Measurements from ENCODE around the gene ATP2B2.

The ATP2B2 gene

DNA sequence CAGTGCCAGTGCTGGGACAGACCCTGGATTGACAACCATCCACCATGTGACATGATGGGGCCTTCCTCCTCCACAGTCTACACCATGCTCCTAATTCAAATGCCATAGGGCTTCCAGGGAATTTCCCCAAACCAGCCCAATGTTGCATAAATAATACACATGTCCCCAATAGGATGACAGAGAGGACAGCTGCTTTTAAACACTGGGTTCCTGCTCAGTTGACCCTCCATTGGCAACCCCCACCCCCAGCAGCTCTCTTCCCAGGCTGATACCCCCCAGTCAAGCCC is 28.3 kb upstream of the ATP2B2 start:
- H3K27ac ChIP-seq, result no peak overlapping the region
- no peak overlapping the region for H2AFZ ChIP-seq (ENCODE audit: low read depth)
- H3K4me2 ChIP-seq, result no peak overlapping the region
- H3K4me3 ChIP-seq (IDR thresholded peaks at IDR 0.05; ENCODE audit: insufficient read depth, low read depth, low read length), result no peak overlapping the region
- H4K20me1 ChIP-seq (ENCODE audit: insufficient read depth), result no peaks in the 10 kb centered on the region
- no peaks in the 10 kb centered on the region for H3K36me3 ChIP-seq (ENCODE audit: insufficient read depth)
- no peaks in the 10 kb centered on the region for H3K27me3 ChIP-seq (ENCODE audit: insufficient read depth, low read depth)
- no peaks in the 10 kb centered on the region for H3K4me1 ChIP-seq (ENCODE audit: low read depth, poor library complexity, severe bottlenecking)
- no peaks in the 10 kb centered on the region for H3K79me2 ChIP-seq (ENCODE audit: insufficient read depth, low read depth)
- TF ChIP-seq CTCF (conservative IDR thresholded peaks at IDR 0.05; ENCODE audit: low read depth, low read length), result no peak
- no peak overlapping the region for H3K9ac ChIP-seq

DNA sequence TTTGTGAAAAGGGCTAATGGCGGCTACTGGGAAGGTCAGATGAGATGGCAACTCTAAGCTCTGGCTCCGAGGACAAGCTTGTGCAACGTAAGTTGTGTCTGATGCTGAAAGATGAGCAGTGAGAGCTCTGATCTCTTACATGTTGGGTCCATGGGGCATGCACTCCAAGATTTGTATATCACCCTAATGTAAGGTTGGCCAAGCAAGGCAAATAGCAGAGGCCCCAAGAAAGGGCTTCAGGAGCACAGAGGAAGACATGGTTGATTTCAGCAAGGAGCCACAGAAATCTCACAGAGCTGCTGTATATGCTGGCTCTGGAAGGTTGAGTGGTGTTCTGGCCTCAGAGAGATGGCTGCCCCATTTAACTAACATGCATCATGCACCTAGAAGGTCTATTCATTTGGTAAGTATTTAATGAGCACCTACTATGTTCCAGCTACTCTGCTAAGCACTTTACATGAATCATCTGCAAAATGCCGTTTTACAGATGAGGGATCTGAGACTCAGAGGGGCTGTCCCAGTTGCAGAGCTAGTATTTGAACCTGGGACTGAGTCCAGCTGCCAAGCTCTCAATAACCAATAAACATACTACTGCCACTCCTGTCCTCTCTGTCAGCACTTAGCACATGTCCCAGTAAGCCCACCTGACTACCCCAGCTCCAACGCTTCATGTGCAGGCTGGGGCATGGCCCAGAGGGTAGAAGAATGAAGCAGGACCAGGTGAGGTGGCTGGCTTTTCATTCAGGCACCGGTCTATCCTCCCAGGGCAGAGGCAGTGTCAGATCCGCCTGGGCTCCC is 27.8 kb upstream of the ATP2B2 start:
- Histone ChIP-seq H2AFZ (ENCODE audit: low read depth) (no peak overlapping the region), H3K4me1 (ENCODE audit: low read depth, poor library complexity, severe bottlenecking) (no peaks in the 10 kb centered on the region), H3K27me3 (ENCODE audit: insufficient read depth, low read depth) (no peaks in the 10 kb centered on the region), H3K9ac (no peak overlapping the region), H3K79me2 (ENCODE audit: insufficient read depth, low read depth) (no peaks in the 10 kb centered on the region), H3K4me2 (no peak overlapping the region), H3K36me3 (ENCODE audit: insufficient read depth) (no peaks in the 10 kb centered on the region), H3K27ac (no peak overlapping the region), H4K20me1 (ENCODE audit: insufficient read depth) (no peaks in the 10 kb centered on the region), H3K4me3 (IDR thresholded peaks at IDR 0.05; ENCODE audit: insufficient read depth, low read depth, low read length) (no peak overlapping the region)
- no peak for TF ChIP-seq CTCF (conservative IDR thresholded peaks at IDR 0.05; ENCODE audit: low read depth, low read length)

DNA sequence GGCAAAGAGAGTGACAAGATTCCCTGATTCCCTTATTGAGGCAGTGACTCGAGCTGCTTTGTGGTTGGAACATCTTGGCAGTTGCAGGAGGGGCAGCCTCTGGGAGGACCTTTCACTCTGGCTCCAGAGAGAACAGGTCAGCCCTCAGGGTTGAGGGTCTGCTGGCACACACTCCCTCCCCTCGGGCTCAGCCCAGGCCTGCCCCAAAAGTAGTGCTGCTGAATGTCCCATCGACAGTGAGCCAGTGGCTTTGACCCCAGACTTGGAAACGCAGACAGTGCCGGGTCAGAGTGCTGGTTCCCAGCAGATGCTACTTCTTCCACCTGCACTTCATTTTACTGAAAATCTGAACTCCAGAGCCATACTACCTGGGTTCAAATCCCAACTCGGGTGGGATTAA is 25.6 kb upstream of the ATP2B2 start:
- Histone ChIP-seq H3K4me1 (ENCODE audit: low read depth, poor library complexity, severe bottlenecking) (no peaks in the 10 kb centered on the region), H3K36me3 (ENCODE audit: insufficient read depth) (no peaks in the 10 kb centered on the region), H3K27me3 (ENCODE audit: insufficient read depth, low read depth) (no peaks in the 10 kb centered on the region), H3K4me3 (IDR thresholded peaks at IDR 0.05; ENCODE audit: insufficient read depth, low read depth, low read length) (no peak overlapping the region), H3K9ac (no peak overlapping the region), H2AFZ (ENCODE audit: low read depth) (no peak overlapping the region), H3K79me2 (ENCODE audit: insufficient read depth, low read depth) (no peaks in the 10 kb centered on the region), H3K4me2 (no peak overlapping the region), H3K27ac (no peak overlapping the region), H4K20me1 (ENCODE audit: insufficient read depth) (no peaks in the 10 kb centered on the region)
- TF ChIP-seq CTCF (conservative IDR thresholded peaks at IDR 0.05; ENCODE audit: low read depth, low read length), result no peak

DNA sequence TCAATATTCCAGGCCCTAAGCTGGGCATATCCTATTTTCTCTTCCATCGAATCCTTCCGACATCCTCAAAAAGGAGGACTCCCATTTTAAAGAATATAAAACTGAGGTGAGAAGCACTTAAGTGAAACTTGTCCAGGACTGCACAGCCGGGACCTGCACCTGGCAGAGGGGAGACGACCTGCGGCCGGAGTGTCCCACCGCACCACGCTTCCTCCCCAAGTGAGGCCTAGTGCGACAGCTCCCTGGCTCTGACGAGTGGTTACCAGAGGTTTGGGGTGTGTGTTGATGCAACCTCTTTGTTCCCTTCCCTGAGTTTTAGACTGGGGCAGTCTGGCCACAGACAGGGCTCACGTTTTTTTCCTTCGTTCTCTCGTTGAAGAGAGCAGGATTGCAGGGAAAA is 24.9 kb upstream of the ATP2B2 start:
- H3K79me2 ChIP-seq (ENCODE audit: insufficient read depth, low read depth), result no peaks in the 10 kb centered on the region
- H3K9ac ChIP-seq, result no peak overlapping the region
- H3K4me2 ChIP-seq, result no peak overlapping the region
- no peak overlapping the region for H3K27ac ChIP-seq
- H3K27me3 ChIP-seq (ENCODE audit: insufficient read depth, low read depth), result no peaks in the 10 kb centered on the region
- TF ChIP-seq CTCF (conservative IDR thresholded peaks at IDR 0.05; ENCODE audit: low read depth, low read length), result no peak
- no peaks in the 10 kb centered on the region for H3K4me1 ChIP-seq (ENCODE audit: low read depth, poor library complexity, severe bottlenecking)
- H4K20me1 ChIP-seq (ENCODE audit: insufficient read depth), result no peaks in the 10 kb centered on the region
- H3K36me3 ChIP-seq (ENCODE audit: insufficient read depth), result no peaks in the 10 kb centered on the region
- no peak overlapping the region for H3K4me3 ChIP-seq (IDR thresholded peaks at IDR 0.05; ENCODE audit: insufficient read depth, low read depth, low read length)
- no peak overlapping the region for H2AFZ ChIP-seq (ENCODE audit: low read depth)
